ENCODE measurements around the gene ARHGAP12.

GRCh38 chr10:31963589-31963980, 35.0 kb upstream of the ARHGAP12 start:
- TF ChIP-seq CTCF (conservative IDR thresholded peaks at IDR 0.05): no peak
- TF ChIP-seq EZH2 (IDR thresholded peaks at IDR 0.05; ENCODE audit: low read depth): no peak
